ENCODE data around the gene ADAMTS17.

- no peak for TF ChIP-seq EZH2 (IDR thresholded peaks at IDR 0.05; ENCODE audit: borderline replicate concordance, low read depth, low read length, severe bottlenecking)
- TF ChIP-seq, protein P1, sequence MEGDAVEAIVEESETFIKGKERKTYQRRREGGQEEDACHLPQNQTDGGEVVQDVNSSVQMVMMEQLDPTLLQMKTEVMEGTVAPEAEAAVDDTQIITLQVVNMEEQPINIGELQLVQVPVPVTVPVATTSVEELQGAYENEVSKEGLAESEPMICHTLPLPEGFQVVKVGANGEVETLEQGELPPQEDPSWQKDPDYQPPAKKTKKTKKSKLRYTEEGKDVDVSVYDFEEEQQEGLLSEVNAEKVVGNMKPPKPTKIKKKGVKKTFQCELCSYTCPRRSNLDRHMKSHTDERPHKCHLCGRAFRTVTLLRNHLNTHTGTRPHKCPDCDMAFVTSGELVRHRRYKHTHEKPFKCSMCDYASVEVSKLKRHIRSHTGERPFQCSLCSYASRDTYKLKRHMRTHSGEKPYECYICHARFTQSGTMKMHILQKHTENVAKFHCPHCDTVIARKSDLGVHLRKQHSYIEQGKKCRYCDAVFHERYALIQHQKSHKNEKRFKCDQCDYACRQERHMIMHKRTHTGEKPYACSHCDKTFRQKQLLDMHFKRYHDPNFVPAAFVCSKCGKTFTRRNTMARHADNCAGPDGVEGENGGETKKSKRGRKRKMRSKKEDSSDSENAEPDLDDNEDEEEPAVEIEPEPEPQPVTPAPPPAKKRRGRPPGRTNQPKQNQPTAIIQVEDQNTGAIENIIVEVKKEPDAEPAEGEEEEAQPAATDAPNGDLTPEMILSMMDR (IDR thresholded peaks at IDR 0.05; ENCODE audit: borderline replicate concordance, extremely low read depth, low read length, poor library complexity, severe bottlenecking) = no peak
Measured at GRCh38 chr15:100278596-100279380, 63.0 kb downstream of the ADAMTS17 start.
